IgD-negative memory B cell (primary cell): ENCODE results near the gene MACROD2. TPM values are rescaled to one million over a fixed set of nuclear protein-coding genes. Genes with fewer than 3 reads are reported as not detected.
A peak's percentile ranks its signal among the peaks of the same experiment; 100 is the strongest.
"Not testable (repeated sequence)": the region's sequence is repeated elsewhere in the genome, so short reads cannot be mapped to it uniquely, and the experiment has no call there.

Experiments
- H3K27ac Mint-ChIP-seq, 3 donors: one replicate each; pipeline ENCODE4 v1.8.0; 2020 to 2022; ENCODE audit warnings: mild to moderate bottlenecking in 3 of 3, mixed read lengths in 3 of 3, moderate library complexity in 1 of 3
- H3K27me3 Mint-ChIP-seq: one replicate; pipeline ENCODE4 v1.8.0; 2021; ENCODE audit warnings: mixed read lengths
- H3K36me3 Mint-ChIP-seq: one replicate; pipeline ENCODE4 v1.8.0; 2020; ENCODE audit warnings: mild to moderate bottlenecking, mixed read lengths
- H3K4me1 Mint-ChIP-seq, 3 donors: one replicate each; pipeline ENCODE4 v1.8.0; 2020 to 2022; ENCODE audit warnings: mixed read lengths in 3 of 3, mild to moderate bottlenecking in 1 of 3
- H3K4me3 Mint-ChIP-seq, 4 donors: one replicate each; pipeline ENCODE4 v1.8.0; 2020 to 2022; ENCODE audit warnings: mild to moderate bottlenecking in 4 of 4, mixed read lengths in 4 of 4, moderate library complexity in 3 of 4
- H3K9me3 Mint-ChIP-seq, 3 donors: one replicate each; pipeline ENCODE4 v1.8.0; 2020 to 2021; ENCODE audit warnings: mixed read lengths in 3 of 3, mild to moderate bottlenecking in 1 of 3
- polyA plus RNA-seq: library from polyadenylated mRNA; unstranded; fragments of 300-500 nt; fragmentation: Illumina TruSeq; gene quantifications from one replicate; pipeline ENCODE4 v1.2.3, GENCODE V29; 2021

The MACROD2 gene
- polyA plus RNA-seq, 1 donor from 2014 or later, result 1.3 TPM

DNA sequence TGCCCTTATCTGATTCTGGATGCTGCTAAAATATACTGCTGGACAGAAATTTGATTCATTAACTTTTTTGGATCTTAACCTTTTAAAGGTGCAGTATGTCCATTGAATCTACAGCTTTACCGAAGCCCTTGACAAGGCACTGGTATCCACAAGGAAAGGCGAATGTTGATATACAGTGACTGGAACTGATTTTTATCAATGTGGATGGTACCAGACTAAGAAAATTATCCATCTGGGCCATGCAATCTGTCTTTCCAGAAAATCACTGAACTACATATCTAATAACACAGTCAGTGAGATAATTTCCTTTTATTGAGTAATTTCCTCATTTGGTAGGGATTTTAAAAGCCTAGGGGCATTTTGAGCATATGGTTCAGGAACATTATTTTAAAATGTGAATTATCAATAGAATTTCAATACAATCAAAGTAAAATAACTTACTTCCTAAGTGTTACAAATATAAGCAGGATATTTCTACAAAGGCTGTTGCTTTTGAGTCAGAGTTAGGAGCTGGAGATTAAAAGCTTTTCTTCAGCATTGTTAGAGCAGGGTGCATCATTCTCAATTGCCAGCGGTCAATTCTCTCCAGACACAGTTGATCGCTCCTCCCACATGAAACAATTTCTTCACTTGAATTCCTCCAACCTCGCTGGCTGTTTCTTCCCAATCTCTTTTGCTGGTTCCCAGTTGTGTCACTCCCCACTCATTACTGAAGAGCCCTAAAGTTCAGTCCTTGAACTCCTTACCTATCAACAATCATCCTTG is 927.4 kb downstream of the MACROD2 start:
- H3K9me3 Mint-ChIP-seq, result peaks cover 0 to under 1% (median 0%) of the 10 kb centered on the region in 3 donors
- no peaks in the 10 kb centered on the region for H3K4me1 Mint-ChIP-seq
- peaks cover 11% of the 10 kb centered on the region for H3K27me3 Mint-ChIP-seq
- no peaks in the 10 kb centered on the region for H3K36me3 Mint-ChIP-seq
- H3K27ac Mint-ChIP-seq, result no peak overlapping the region
- no peak overlapping the region for H3K4me3 Mint-ChIP-seq

GRCh38 chr20:14924433-14924832 is 929.1 kb downstream of the MACROD2 start:
- H3K27ac Mint-ChIP-seq, result no peak overlapping the region
- no peaks in the 10 kb centered on the region for H3K4me1 Mint-ChIP-seq
- H3K36me3 Mint-ChIP-seq, result no peaks in the 10 kb centered on the region
- H3K4me3 Mint-ChIP-seq, result no peak overlapping the region
- H3K27me3 Mint-ChIP-seq, result peaks cover 10% of the 10 kb centered on the region
- H3K9me3 Mint-ChIP-seq, result no peaks in the 10 kb centered on the region

DNA sequence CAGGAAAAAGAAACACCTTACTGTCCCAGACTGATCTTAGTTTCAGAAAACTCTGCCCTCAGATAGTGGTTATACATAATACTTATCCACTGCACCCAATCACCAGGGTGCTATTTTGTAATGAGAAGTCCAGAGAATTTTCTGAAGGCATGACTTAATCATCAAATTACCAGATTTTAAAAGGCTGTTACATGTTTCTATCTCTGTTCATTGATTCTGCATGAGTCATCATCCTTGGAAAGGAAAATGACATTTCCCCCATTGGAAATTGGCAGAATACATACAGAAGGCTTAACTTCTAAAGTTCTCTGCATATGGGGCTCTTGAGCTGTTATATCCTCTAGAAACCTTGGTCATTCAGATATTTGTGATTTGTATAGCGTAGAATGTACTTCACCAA is 930.0 kb downstream of the MACROD2 start:
- Mint-ChIP-seq H3K4me1 (no peaks in the 10 kb centered on the region), H3K36me3 (no peaks in the 10 kb centered on the region)

DNA sequence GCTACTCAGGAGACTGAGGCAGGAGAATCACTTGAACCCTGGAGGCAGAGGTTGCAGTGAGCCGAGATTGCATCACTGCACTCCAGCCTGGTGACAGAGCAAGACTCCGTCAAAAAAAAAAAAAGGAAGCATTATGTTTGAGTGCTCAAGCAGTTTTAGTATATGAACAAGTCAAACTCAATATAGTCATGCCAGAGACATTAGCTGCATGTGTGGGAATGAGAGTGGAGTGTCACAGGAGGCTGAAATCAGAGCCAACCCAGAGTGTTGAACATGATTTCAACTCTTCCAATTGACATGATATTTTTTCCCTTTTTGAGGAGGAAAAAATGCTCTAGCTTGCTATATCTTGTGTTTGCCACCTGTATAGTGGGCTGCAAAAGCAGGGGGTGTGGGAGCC is 931.1 kb downstream of the MACROD2 start:
- not testable (repeated sequence) for H3K27me3 Mint-ChIP-seq, H3K27ac Mint-ChIP-seq, H3K36me3 Mint-ChIP-seq, H3K9me3 Mint-ChIP-seq, H3K4me1 Mint-ChIP-seq, H3K4me3 Mint-ChIP-seq

More for the DNA sequence above, 930.0 kb downstream of the MACROD2 start:
- no peaks in the 10 kb centered on the region for H3K9me3 Mint-ChIP-seq
- peaks cover 6% of the 10 kb centered on the region for H3K27me3 Mint-ChIP-seq
- no peak overlapping the region for H3K4me3 Mint-ChIP-seq
- H3K27ac Mint-ChIP-seq, result no peak overlapping the region

GRCh38 chr20:14928083-14928482 is 932.8 kb downstream of the MACROD2 start:
- H3K36me3 Mint-ChIP-seq, result no peaks in the 10 kb centered on the region

DNA sequence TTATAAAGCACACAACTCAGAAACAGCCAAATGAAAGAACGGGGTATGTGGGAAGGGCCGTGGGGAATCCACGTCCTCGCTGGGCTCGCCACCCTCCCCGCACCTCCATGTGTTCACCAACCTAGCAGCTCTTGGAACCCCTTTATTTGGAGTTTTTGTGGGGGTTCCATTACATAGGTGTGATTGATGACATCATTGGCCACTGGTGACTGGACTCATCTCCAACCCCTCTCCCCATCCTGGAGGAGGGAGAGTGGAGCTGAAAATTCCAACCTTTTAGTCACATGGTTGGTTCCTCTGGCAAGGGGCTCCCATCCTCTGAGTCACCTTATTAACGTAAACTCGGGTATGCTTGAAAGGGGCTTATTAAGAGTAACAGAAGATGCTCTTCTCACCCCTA is 934.1 kb downstream of the MACROD2 start:
- Mint-ChIP-seq H3K27ac (no peak overlapping the region), H3K27me3 (peaks cover 3% of the 10 kb centered on the region), H3K4me1 (no peaks in the 10 kb centered on the region), H3K4me3 (no peak overlapping the region), H3K9me3 (peaks cover 0 to 1% (median 0%) of the 10 kb centered on the region in 3 donors), H3K36me3 (peaks cover 2% of the 10 kb centered on the region)

More at GRCh38 chr20:14928083-14928482, 932.8 kb downstream of the MACROD2 start:
- H3K4me1 Mint-ChIP-seq, result no peaks in the 10 kb centered on the region
- H3K4me3 Mint-ChIP-seq, result no peak overlapping the region
- H3K27ac Mint-ChIP-seq, result no peak overlapping the region
- no peaks in the 10 kb centered on the region for H3K9me3 Mint-ChIP-seq
- H3K27me3 Mint-ChIP-seq, result peaks cover 3% of the 10 kb centered on the region

GRCh38 chr20:14932040-14932439 is 936.7 kb downstream of the MACROD2 start:
- H3K4me3 Mint-ChIP-seq, result no peak overlapping the region
- peaks cover 0 to 2% (median 0%) of the 10 kb centered on the region in 3 donors for H3K4me1 Mint-ChIP-seq
- peaks cover 5% of the 10 kb centered on the region for H3K36me3 Mint-ChIP-seq
- peaks cover 0 to 1% (median 0%) of the 10 kb centered on the region in 3 donors for H3K9me3 Mint-ChIP-seq
- peaks cover 3% of the 10 kb centered on the region for H3K27me3 Mint-ChIP-seq
- H3K27ac Mint-ChIP-seq, result no peak overlapping the region

- H3K9me3 Mint-ChIP-seq, result peaks cover 0 to 2% (median 1%) of the 10 kb centered on the region in 3 donors
These were observed 940.0 kb downstream of the MACROD2 start for GRCh38 chr20:14935285-14935684.

GRCh38 chr20:14937021-14937420 is 941.7 kb downstream of the MACROD2 start:
- peaks cover 5% of the 10 kb centered on the region for H3K36me3 Mint-ChIP-seq

More at GRCh38 chr20:14935285-14935684, 940.0 kb downstream of the MACROD2 start:
- Mint-ChIP-seq H3K27me3 (no peaks in the 10 kb centered on the region), H3K4me3 (no peak overlapping the region), H3K27ac (peak overlapping the region in 1 of 3 donors; percentile 20), H3K36me3 (peaks cover 5% of the 10 kb centered on the region), H3K4me1 (peaks cover 0 to 2% (median 0%) of the 10 kb centered on the region in 3 donors)

GRCh38 chr20:14937846-14938245 is 942.5 kb downstream of the MACROD2 start:
- Mint-ChIP-seq H3K4me1 (peaks cover 0 to 2% (median 0%) of the 10 kb centered on the region in 3 donors), H3K4me3 (no peak overlapping the region), H3K27ac (no peak overlapping the region), H3K36me3 (peaks cover 5% of the 10 kb centered on the region), H3K27me3 (no peaks in the 10 kb centered on the region), H3K9me3 (peaks cover 0 to 8% (median 1%) of the 10 kb centered on the region in 3 donors)

More at GRCh38 chr20:14937021-14937420, 941.7 kb downstream of the MACROD2 start:
- Mint-ChIP-seq H3K27me3 (no peaks in the 10 kb centered on the region), H3K9me3 (peaks cover 0 to 8% (median 1%) of the 10 kb centered on the region in 3 donors), H3K4me3 (no peak overlapping the region), H3K27ac (peak overlapping the region in 1 of 3 donors; percentile 36), H3K4me1 (peaks cover 0 to 2% (median 0%) of the 10 kb centered on the region in 3 donors)

GRCh38 chr20:14947536-14947935 is 952.2 kb downstream of the MACROD2 start:
- Mint-ChIP-seq H3K27ac (no peak overlapping the region), H3K4me1 (peaks cover 0 to 2% (median 0%) of the 10 kb centered on the region in 3 donors), H3K9me3 (no peaks in the 10 kb centered on the region), H3K36me3 (no peaks in the 10 kb centered on the region), H3K27me3 (peaks cover 4% of the 10 kb centered on the region), H3K4me3 (no peak overlapping the region)

GRCh38 chr20:14947946-14948345 is 952.6 kb downstream of the MACROD2 start:
- Mint-ChIP-seq H3K9me3 (no peaks in the 10 kb centered on the region), H3K27me3 (peaks cover 4% of the 10 kb centered on the region), H3K36me3 (no peaks in the 10 kb centered on the region), H3K27ac (no peak overlapping the region), H3K4me1 (peaks cover 0 to 2% (median 0%) of the 10 kb centered on the region in 3 donors), H3K4me3 (no peak overlapping the region)

GRCh38 chr20:14948416-14948815 is 953.1 kb downstream of the MACROD2 start:
- H3K4me3 Mint-ChIP-seq, result no peak overlapping the region
- H3K36me3 Mint-ChIP-seq, result no peaks in the 10 kb centered on the region
- peaks cover 0 to 2% (median 0%) of the 10 kb centered on the region in 3 donors for H3K4me1 Mint-ChIP-seq
- H3K9me3 Mint-ChIP-seq, result no peaks in the 10 kb centered on the region
- H3K27ac Mint-ChIP-seq, result no peak overlapping the region
- peaks cover 4% of the 10 kb centered on the region for H3K27me3 Mint-ChIP-seq

DNA sequence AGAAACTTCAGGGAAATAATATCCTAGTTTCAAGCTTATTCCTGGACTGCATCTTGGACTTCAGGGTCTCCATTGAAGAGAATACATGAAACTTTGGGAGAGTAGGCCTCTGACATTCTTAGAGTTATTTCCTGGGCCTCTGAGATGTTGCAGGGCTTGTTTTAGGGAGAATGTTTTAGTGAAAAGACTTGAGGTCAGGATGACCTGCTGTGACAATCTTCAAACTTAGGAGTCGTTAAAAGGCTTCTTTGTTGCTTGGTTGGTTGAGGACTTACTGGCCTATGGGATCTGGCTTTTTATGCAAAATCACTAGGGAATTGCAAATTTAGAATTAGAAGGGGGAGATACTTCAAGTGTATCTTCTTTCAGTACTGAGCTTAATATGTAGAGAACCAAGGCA is 955.3 kb downstream of the MACROD2 start:
- peaks cover 0 to 2% (median 0%) of the 10 kb centered on the region in 3 donors for H3K4me1 Mint-ChIP-seq
- H3K27ac Mint-ChIP-seq, result no peak overlapping the region
- no peaks in the 10 kb centered on the region for H3K9me3 Mint-ChIP-seq
- H3K4me3 Mint-ChIP-seq, result peak overlapping the region in 1 of 4 donors; percentile 28
- H3K27me3 Mint-ChIP-seq, result peaks cover 1% of the 10 kb centered on the region
- no peaks in the 10 kb centered on the region for H3K36me3 Mint-ChIP-seq

- peaks cover 1% of the 10 kb centered on the region for H3K27me3 Mint-ChIP-seq
- no peaks in the 10 kb centered on the region for H3K9me3 Mint-ChIP-seq
- no peak overlapping the region for H3K27ac Mint-ChIP-seq
- H3K36me3 Mint-ChIP-seq, result no peaks in the 10 kb centered on the region
- H3K4me3 Mint-ChIP-seq, result peak overlapping the region in 1 of 4 donors; percentile 28
- peaks cover 0 to 2% (median 0%) of the 10 kb centered on the region in 3 donors for H3K4me1 Mint-ChIP-seq
These were observed 955.8 kb downstream of the MACROD2 start for GRCh38 chr20:14951105-14951504.
